ENCODE data around the gene UPK3A.

DNA sequence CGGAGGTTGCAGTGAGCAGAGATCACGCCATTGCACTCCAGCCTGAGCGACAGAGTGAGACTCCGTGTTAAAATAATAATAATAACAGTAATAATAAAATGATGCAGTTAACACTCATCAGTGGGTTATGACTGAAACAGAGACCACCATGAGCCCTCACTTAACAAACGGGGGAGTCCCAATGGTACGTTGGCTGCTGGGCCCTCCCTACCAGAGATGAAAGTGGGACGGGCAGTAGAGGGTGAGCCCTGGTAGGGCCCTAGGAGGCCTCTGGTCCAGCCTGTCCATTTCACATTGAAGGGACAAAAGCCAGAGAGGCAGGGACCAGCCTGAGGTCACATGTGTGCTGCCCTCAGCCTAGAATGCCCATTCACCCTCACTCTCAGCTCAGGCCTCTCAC, 30.4 kb upstream of the UPK3A start:
- no peak for TF ChIP-seq CTCF (IDR thresholded peaks at IDR 0.05)
- TF ChIP-seq, protein P1, sequence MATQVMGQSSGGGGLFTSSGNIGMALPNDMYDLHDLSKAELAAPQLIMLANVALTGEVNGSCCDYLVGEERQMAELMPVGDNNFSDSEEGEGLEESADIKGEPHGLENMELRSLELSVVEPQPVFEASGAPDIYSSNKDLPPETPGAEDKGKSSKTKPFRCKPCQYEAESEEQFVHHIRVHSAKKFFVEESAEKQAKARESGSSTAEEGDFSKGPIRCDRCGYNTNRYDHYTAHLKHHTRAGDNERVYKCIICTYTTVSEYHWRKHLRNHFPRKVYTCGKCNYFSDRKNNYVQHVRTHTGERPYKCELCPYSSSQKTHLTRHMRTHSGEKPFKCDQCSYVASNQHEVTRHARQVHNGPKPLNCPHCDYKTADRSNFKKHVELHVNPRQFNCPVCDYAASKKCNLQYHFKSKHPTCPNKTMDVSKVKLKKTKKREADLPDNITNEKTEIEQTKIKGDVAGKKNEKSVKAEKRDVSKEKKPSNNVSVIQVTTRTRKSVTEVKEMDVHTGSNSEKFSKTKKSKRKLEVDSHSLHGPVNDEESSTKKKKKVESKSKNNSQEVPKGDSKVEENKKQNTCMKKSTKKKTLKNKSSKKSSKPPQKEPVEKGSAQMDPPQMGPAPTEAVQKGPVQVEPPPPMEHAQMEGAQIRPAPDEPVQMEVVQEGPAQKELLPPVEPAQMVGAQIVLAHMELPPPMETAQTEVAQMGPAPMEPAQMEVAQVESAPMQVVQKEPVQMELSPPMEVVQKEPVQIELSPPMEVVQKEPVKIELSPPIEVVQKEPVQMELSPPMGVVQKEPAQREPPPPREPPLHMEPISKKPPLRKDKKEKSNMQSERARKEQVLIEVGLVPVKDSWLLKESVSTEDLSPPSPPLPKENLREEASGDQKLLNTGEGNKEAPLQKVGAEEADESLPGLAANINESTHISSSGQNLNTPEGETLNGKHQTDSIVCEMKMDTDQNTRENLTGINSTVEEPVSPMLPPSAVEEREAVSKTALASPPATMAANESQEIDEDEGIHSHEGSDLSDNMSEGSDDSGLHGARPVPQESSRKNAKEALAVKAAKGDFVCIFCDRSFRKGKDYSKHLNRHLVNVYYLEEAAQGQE (IDR thresholded peaks at IDR 0.05; ENCODE audit: insufficient read depth in 1 of 2, low read depth in 2 of 2, low read length in 1 of 2) = no peak
